ENCODE data around the gene SPTBN2. TPM values are rescaled to one million over a fixed set of nuclear protein-coding genes. Genes with fewer than 3 reads are reported as not detected.

The SPTBN2 gene
- total and polyA plus RNA-seq, 2 donors (not counting 3 experiments of a cell fraction or from before 2014, with no cell fraction given): 3.8 to 19.8 TPM

DNA sequence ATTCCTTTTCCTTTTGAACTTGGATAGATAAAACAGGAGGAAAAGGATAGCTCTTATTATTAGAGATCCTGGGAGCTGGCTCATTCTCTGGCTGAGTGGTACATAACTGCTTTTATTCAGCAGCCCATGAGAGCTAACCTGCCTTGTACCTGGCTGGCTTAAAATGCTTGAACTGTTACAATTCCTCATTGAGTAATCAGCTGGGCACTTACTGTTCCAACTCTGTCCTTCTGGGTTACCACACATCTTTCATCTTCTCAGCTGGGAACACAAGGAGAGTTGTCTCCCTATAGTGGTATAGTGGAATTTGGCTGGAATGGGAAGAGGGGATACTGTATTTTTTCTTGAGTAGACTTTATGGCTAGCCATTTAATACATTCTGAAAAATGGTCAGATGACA is 39.8 kb upstream of the SPTBN2 start:
- no TSS peak for BruUV-seq (replicated peaks)
- no peak overlapping the region for H3K4me2 ChIP-seq (ENCODE audit: insufficient read depth, low read length)
- dilution Hi-C loops (cut with MboI; ENCODE audit: extremely low pct_ligation_motif_present, low sequenced_read_pairs): no loop called here
- no peaks in the 10 kb centered on the region for H3K79me2 ChIP-seq (ENCODE audit: control insufficient read depth, insufficient read depth, low read length)
- no peak overlapping the region for H3K9ac ChIP-seq (replicated peaks; ENCODE audit: extremely low read depth, insufficient read depth, low read length)
- no peak overlapping the region for H3K27ac ChIP-seq (ENCODE audit: insufficient read depth, low read depth, low read length)
- no peaks in the 10 kb centered on the region for H4K20me1 ChIP-seq (replicated peaks; ENCODE audit: control insufficient read depth, extremely low read depth, insufficient read depth, low read length)
- CTCF ChIA-PET: interaction anchor here (0.9 kb wide), 1 partner anchor 13 kb away, joined by 4 read pairs; no protein-coding TSS in a partner anchor
- no peak for FAIRE-seq
- H3K9me1 ChIP-seq (replicated peaks; ENCODE audit: control insufficient read depth, extremely low read depth, insufficient read depth, low read length): no peaks in the 10 kb centered on the region
- H3K9me3 ChIP-seq (replicated peaks; ENCODE audit: control insufficient read depth, insufficient read depth, low read length): no peaks in the 10 kb centered on the region
- H3K36me3 ChIP-seq (ENCODE audit: control insufficient read depth in 2 of 2, extremely low read depth in 1 of 2, insufficient read depth in 2 of 2, low read length in 2 of 2): no peaks in the 10 kb centered on the region
- no peak overlapping the region for H2AFZ ChIP-seq (ENCODE audit: low read depth, low read length)
- no peak for DNase-seq (ENCODE audit: low read depth, low spot score)
- H3K27me3 ChIP-seq (ENCODE audit: control insufficient read depth in 2 of 2, insufficient read depth in 2 of 2, low read length in 2 of 2): no peaks in the 10 kb centered on the region
- POLR2A ChIA-PET: no interaction called here
- no peak overlapping the region for H3K4me3 ChIP-seq (replicated peaks in 1 of 3; ENCODE audit: insufficient read depth in 1 of 3, low read depth in 1 of 3, low read length in 3 of 3)
- TF ChIP-seq, protein P1, sequence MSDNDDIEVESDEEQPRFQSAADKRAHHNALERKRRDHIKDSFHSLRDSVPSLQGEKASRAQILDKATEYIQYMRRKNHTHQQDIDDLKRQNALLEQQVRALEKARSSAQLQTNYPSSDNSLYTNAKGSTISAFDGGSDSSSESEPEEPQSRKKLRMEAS (IDR thresholded peaks at IDR 0.05; ENCODE audit: insufficient read depth, insufficient read length): no peak
- no peak for TF ChIP-seq EZH2 (IDR thresholded peaks at IDR 0.05; ENCODE audit: borderline replicate concordance, low read depth, low read length, severe bottlenecking)
- no peak for TF ChIP-seq POLR2AphosphoS5 (IDR thresholded peaks at IDR 0.05; ENCODE audit: insufficient read depth, low read depth, low read length)
- no peak for TF ChIP-seq MYC (IDR thresholded peaks at IDR 0.05; ENCODE audit: low read depth, low read length)
- no peak for TF ChIP-seq POLR2A (IDR thresholded peaks at IDR 0.05; ENCODE audit: low read depth, low read length)
- TF ChIP-seq JUN (IDR thresholded peaks at IDR 0.05; ENCODE audit: borderline replicate concordance, insufficient read depth, insufficient read length, low read depth): no peak
- TF ChIP-seq FOS (IDR thresholded peaks at IDR 0.05; ENCODE audit: borderline replicate concordance, insufficient read depth, low read length): no peak
- no peak for TF ChIP-seq GATA2 (IDR thresholded peaks at IDR 0.05; ENCODE audit: insufficient read depth, insufficient read length, low read depth, low read length)
- TF ChIP-seq, protein P2, sequence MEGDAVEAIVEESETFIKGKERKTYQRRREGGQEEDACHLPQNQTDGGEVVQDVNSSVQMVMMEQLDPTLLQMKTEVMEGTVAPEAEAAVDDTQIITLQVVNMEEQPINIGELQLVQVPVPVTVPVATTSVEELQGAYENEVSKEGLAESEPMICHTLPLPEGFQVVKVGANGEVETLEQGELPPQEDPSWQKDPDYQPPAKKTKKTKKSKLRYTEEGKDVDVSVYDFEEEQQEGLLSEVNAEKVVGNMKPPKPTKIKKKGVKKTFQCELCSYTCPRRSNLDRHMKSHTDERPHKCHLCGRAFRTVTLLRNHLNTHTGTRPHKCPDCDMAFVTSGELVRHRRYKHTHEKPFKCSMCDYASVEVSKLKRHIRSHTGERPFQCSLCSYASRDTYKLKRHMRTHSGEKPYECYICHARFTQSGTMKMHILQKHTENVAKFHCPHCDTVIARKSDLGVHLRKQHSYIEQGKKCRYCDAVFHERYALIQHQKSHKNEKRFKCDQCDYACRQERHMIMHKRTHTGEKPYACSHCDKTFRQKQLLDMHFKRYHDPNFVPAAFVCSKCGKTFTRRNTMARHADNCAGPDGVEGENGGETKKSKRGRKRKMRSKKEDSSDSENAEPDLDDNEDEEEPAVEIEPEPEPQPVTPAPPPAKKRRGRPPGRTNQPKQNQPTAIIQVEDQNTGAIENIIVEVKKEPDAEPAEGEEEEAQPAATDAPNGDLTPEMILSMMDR (IDR thresholded peaks at IDR 0.05; ENCODE audit: extremely low read depth in 1 of 2, insufficient read depth in 1 of 2, low read depth in 1 of 2, low read length in 2 of 2): no peak
- intact Hi-C loops (cut with micrococcal nuclease): loop anchor here (5.0 kb wide), 1 partner anchor 43 kb away; no protein-coding TSS in a partner anchor
- H3K4me1 ChIP-seq (ENCODE audit: control insufficient read depth, extremely low read depth, insufficient read depth, low read length): no peaks in the 10 kb centered on the region

Measured in endothelial cell of umbilical vein (primary cell).